Loucy (cell line): Measurements from ENCODE around the gene KRTAP13-4.

Experiments
- H2AFZ ChIP-seq: fragments of 200-600 bp; sonication (generic); 2 replicates; pipeline ENCODE4 v1.6.0; 2016; ENCODE audit warnings: antibody characterized with exemption, mild to moderate bottlenecking, low read length, moderate library complexity
- H3F3A ChIP-seq: fragments of 200-600 bp; 2 replicates; pipeline ENCODE4 v1.6.0; 2016; ENCODE audit warnings: antibody characterized with exemption, low read depth, mild to moderate bottlenecking
- H3K27me3 ChIP-seq: fragments of 200-600 bp; sonication (generic); 2 replicates; pipeline ENCODE4 v1.6.1; 2014; ENCODE audit warnings: low read length, mild to moderate bottlenecking; ENCODE audit not compliant: insufficient read depth, poor library complexity, severe bottlenecking
- H3K36me3 ChIP-seq: fragments of 200-600 bp; sonication (generic); 2 replicates; pipeline ENCODE4 v1.6.1; 2016; ENCODE audit warnings: low read length; ENCODE audit not compliant: insufficient read depth
- H3K4me1 ChIP-seq: fragments of 200-600 bp; sonication (generic); 2 replicates; pipeline ENCODE4 v1.5.1; 2014; ENCODE audit warnings: low read length, mild to moderate bottlenecking; ENCODE audit not compliant: insufficient read depth, poor library complexity, severe bottlenecking
- H3K4me2 ChIP-seq: fragments of 200-600 bp; sonication (generic); 2 replicates; pipeline ENCODE4 v1.6.0; 2014; ENCODE audit warnings: antibody characterized with exemption, low read length, low read depth, mild to moderate bottlenecking; ENCODE audit not compliant: poor library complexity, severe bottlenecking
- H3K4me3 ChIP-seq: fragments of 200-600 bp; sonication (generic); 2 replicates; pipeline ENCODE4 v1.5.1; 2014; ENCODE audit warnings: low read length, mild to moderate bottlenecking, mixed read lengths; ENCODE audit not compliant: poor library complexity, severe bottlenecking
- H3K79me2 ChIP-seq: fragments of 200-600 bp; sonication (generic); 2 replicates; pipeline ENCODE4 v1.6.1; 2014; ENCODE audit warnings: low read length; ENCODE audit not compliant: insufficient read depth
- H3K9ac ChIP-seq: fragments of 200-600 bp; sonication (generic); 2 replicates; pipeline ENCODE4 v1.6.0; 2014; ENCODE audit warnings: mild to moderate bottlenecking, low read depth, low read length, moderate library complexity; ENCODE audit not compliant: poor library complexity, severe bottlenecking
- H3K9me2 ChIP-seq: fragments of 200-600 bp; sonication (generic); replicated peaks from 2 replicates; pipeline ENCODE4 v1.6.1; 2016; ENCODE audit warnings: low read depth, low read length, mixed read lengths
- H3K9me3 ChIP-seq: fragments of 200-600 bp; sonication (generic); 2 replicates; pipeline ENCODE4 v1.6.1; 2014; ENCODE audit warnings: mild to moderate bottlenecking, antibody characterized with exemption, low read length, low read depth; ENCODE audit not compliant: insufficient read depth
- H4K20me1 ChIP-seq: fragments of 200-600 bp; sonication (generic); 2 replicates; pipeline ENCODE4 v1.6.0; 2014; ENCODE audit warnings: antibody characterized with exemption, low read length, mild to moderate bottlenecking; ENCODE audit not compliant: insufficient read depth, poor library complexity, severe bottlenecking
- EZH2phosphoT487 ChIP-seq: fragments of 200-600 bp; IDR thresholded peaks from 2 replicates; pipeline ENCODE4 v1.6.1; 2018; ENCODE audit warnings: antibody characterized with exemption, mild to moderate bottlenecking, moderate library complexity, borderline replicate concordance
- TF ChIP-seq, protein P1 (sequence below): fragments of 200-600 bp; sonication (generic); conservative IDR thresholded peaks from 2 replicates; pipeline ENCODE4 v1.5.1; 2014; ENCODE audit warnings: mild to moderate bottlenecking, antibody characterized with exemption, low read length

KRTAP13-4 gene

DNA sequence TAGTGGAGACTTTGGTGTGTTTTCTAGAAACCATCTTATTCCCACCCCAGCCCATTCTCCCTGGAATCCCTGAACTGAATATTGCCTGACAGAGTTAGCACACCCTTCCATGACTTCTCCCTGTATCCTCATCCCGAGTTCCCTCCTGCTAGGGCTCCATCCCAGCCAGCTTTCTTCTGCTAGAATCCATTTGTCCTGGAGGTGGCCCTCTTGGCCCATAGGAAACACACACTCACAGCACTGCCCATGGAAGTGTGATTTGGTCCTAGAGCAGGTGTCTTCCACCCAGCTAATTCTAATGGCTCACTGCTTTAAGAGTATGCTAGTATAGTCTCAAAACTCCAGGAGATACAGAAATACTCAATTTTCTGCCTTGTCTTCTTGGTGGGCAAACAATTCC is 14.2 kb downstream of the KRTAP13-4 start:
- H3K79me2 ChIP-seq, result no peaks in the 10 kb centered on the region
- H3K36me3 ChIP-seq, result no peaks in the 10 kb centered on the region
- no peak overlapping the region for H3K4me3 ChIP-seq
- no peaks in the 10 kb centered on the region for H4K20me1 ChIP-seq
- H3K27me3 ChIP-seq, result no peaks in the 10 kb centered on the region
- no peak overlapping the region for H3K4me2 ChIP-seq
- H2AFZ ChIP-seq, result no peak overlapping the region
- H3K4me1 ChIP-seq, result no peaks in the 10 kb centered on the region
- no peaks in the 10 kb centered on the region for H3F3A ChIP-seq
- no peaks in the 10 kb centered on the region for H3K9me3 ChIP-seq
- no peak for TF ChIP-seq EZH2phosphoT487
- TF ChIP-seq, protein P1, sequence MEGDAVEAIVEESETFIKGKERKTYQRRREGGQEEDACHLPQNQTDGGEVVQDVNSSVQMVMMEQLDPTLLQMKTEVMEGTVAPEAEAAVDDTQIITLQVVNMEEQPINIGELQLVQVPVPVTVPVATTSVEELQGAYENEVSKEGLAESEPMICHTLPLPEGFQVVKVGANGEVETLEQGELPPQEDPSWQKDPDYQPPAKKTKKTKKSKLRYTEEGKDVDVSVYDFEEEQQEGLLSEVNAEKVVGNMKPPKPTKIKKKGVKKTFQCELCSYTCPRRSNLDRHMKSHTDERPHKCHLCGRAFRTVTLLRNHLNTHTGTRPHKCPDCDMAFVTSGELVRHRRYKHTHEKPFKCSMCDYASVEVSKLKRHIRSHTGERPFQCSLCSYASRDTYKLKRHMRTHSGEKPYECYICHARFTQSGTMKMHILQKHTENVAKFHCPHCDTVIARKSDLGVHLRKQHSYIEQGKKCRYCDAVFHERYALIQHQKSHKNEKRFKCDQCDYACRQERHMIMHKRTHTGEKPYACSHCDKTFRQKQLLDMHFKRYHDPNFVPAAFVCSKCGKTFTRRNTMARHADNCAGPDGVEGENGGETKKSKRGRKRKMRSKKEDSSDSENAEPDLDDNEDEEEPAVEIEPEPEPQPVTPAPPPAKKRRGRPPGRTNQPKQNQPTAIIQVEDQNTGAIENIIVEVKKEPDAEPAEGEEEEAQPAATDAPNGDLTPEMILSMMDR, result no peak
- no peak overlapping the region for H3K9ac ChIP-seq
- H3K9me2 ChIP-seq, result no peaks in the 10 kb centered on the region

DNA sequence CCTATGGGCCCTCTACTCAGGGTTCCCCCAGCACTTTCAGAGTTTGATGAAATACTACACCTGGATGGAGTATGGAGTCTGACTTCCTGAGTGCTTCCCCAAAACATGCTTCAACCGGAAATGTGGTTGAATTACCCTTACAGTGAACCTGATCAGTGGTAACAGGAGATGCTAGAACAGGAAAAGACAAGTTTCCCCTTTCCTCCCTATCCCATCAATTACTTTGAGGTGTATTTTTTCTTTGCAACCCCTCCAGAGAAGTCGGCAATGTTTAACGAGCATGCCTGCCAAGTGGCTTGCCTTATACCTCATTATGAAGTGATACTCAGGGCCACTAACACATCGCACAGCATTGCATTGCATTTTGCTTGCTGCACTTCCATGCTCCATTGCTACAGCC is 17.0 kb downstream of the KRTAP13-4 start:
- Histone ChIP-seq H3K9me3 (no peaks in the 10 kb centered on the region), H3K36me3 (no peaks in the 10 kb centered on the region), H3K9ac (no peak overlapping the region), H3K27me3 (no peaks in the 10 kb centered on the region), H3K9me2 (no peaks in the 10 kb centered on the region), H3K4me2 (no peak overlapping the region), H2AFZ (no peak overlapping the region), H3K4me3 (no peak overlapping the region), H4K20me1 (no peaks in the 10 kb centered on the region), H3F3A (no peaks in the 10 kb centered on the region), H3K4me1 (no peaks in the 10 kb centered on the region), H3K79me2 (no peaks in the 10 kb centered on the region)
- TF ChIP-seq EZH2phosphoT487, result no peak
- TF ChIP-seq, protein P1, result no peak

DNA sequence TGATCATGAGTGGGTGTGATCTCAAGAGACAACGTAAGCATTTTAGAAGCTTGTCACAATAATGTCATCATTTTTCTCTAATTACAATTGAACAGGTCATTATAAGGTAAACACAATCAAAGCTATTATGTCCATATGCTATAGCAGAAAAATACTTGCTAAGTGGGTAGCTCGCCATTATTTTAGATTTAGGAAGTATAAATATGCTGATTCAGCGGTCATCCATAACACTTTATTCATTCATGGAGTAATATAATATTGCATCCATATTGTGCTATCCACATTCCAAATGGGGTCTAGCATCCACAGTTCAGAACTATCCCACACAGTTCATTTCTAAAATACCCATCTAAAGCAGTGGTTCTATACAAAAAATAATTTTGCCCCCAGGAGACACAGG is 18.5 kb downstream of the KRTAP13-4 start:
- no peaks in the 10 kb centered on the region for H3K27me3 ChIP-seq
- H2AFZ ChIP-seq, result no peak overlapping the region
- no peak overlapping the region for H3K4me2 ChIP-seq
- no peaks in the 10 kb centered on the region for H3K79me2 ChIP-seq
- no peaks in the 10 kb centered on the region for H4K20me1 ChIP-seq
- TF ChIP-seq, protein P1, result no peak
- no peak for TF ChIP-seq EZH2phosphoT487
- no peaks in the 10 kb centered on the region for H3K4me1 ChIP-seq
- H3K36me3 ChIP-seq, result no peaks in the 10 kb centered on the region
- H3K9me3 ChIP-seq, result no peaks in the 10 kb centered on the region
- H3K9me2 ChIP-seq, result no peaks in the 10 kb centered on the region
- H3K9ac ChIP-seq, result no peak overlapping the region
- no peaks in the 10 kb centered on the region for H3F3A ChIP-seq
- H3K4me3 ChIP-seq, result no peak overlapping the region
